Suprapubic skin (tissue), 4 donors: ENCODE measurements around the gene PKM. TPM values are rescaled to one million over a fixed set of nuclear protein-coding genes. Genes with fewer than 3 reads are reported as not detected.

ENCODE experiments used
- DNase-seq, 2 donors: peaks; one replicate each; pipeline ENCODE4 v3.0.0-alpha.2; 2019; ENCODE audit warnings: low spot score in 2 of 2
- H3K27ac ChIP-seq: fragments of 200-600 bp; sonication (generic); one replicate; pipeline ENCODE4 v1.5.1; 2019
- H3K27me3 ChIP-seq: fragments of 200-600 bp; sonication (generic); one replicate; pipeline ENCODE4 v1.5.1; 2019
- H3K36me3 ChIP-seq: fragments of 200-600 bp; sonication (generic); one replicate; pipeline ENCODE4 v1.5.1; 2019
- H3K4me1 ChIP-seq: fragments of 200-600 bp; sonication (generic); one replicate; pipeline ENCODE4 v1.5.1; 2019
- H3K4me3 ChIP-seq: fragments of 200-600 bp; sonication (generic); one replicate; pipeline ENCODE4 v1.5.1; 2019; ENCODE audit warnings: mild to moderate bottlenecking
- H3K9me3 ChIP-seq: fragments of 200-600 bp; sonication (generic); one replicate; pipeline ENCODE4 v1.5.1; 2019
- EP300 ChIP-seq: sonication (generic); formaldehyde crosslinking; IDR thresholded peaks from one replicate; pipeline ENCODE4 v1.6.1; 2017; ENCODE audit warnings: antibody characterized with exemption
- POLR2A ChIP-seq, 2 donors: fragments of 450-650 bp; IDR thresholded peaks; one replicate each; pipeline ENCODE4 v1.6.1; 2017; ENCODE audit warnings: antibody characterized with exemption in 2 of 2, mild to moderate bottlenecking in 2 of 2, moderate library complexity in 2 of 2
- POLR2AphosphoS5 ChIP-seq, 3 donors: sonication (generic); formaldehyde crosslinking; IDR thresholded peaks; one replicate each; pipeline ENCODE4 v1.6.1; 2017; ENCODE audit warnings: antibody characterized with exemption in 3 of 3
- WGBS: methylation state at CpG from one replicate; pipeline ENCODE4 v1.1.5; 2018; 5-methylcytosine and 5-hydroxymethylcytosine counted together
- total RNA-seq, 4 donors: library from RNA; depleted of rRNA; stranded (reverse); fragments of >200 nt; gene quantifications; one replicate each; pipeline ENCODE4 v1.1.0, GENCODE V29; 2016
- TF ChIP-seq, protein P1 (sequence below), 2 donors: fragments of 200-600 bp in 1 of 2; fragments of 450-650 bp in 1 of 2; sonication (generic) in 1 of 2; IDR thresholded peaks; one replicate each; pipeline ENCODE4 v1.5.1; 2016 to 2019; ENCODE audit warnings: antibody characterized with exemption in 2 of 2, mild to moderate bottlenecking in 1 of 2, moderate library complexity in 1 of 2

The PKM gene
- total RNA-seq, 4 donors from 2014 or later, result 294 to 522 (median 411) TPM

DNA sequence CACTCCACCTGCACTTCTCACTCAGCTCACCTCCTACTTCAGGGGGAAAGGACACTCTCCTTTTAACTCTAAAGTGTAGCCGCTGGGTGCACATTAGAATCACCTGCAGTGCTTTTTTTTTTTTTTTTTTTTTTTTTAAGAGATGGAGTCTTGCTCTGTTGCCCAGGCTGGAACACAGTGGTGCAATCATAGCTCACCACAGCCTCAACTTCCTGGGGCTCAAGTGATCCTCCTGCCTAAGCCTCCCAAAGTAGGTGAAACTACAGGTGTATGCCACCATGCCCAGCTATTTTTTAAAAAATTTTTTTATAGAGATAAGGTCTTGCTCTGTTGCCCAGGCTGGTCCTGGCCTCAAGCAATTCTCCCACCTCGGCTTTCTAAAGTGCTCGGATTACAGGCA, 54.2 kb downstream of the PKM start:
- no peak for DNase-seq
- Histone ChIP-seq H3K27ac (no peak overlapping the region), H3K4me3 (no peak overlapping the region), H3K36me3 (no peaks in the 10 kb centered on the region), H3K4me1 (peaks cover 25% of the 10 kb centered on the region), H3K27me3 (no peaks in the 10 kb centered on the region), H3K9me3 (no peaks in the 10 kb centered on the region)
- TF ChIP-seq, protein P1, sequence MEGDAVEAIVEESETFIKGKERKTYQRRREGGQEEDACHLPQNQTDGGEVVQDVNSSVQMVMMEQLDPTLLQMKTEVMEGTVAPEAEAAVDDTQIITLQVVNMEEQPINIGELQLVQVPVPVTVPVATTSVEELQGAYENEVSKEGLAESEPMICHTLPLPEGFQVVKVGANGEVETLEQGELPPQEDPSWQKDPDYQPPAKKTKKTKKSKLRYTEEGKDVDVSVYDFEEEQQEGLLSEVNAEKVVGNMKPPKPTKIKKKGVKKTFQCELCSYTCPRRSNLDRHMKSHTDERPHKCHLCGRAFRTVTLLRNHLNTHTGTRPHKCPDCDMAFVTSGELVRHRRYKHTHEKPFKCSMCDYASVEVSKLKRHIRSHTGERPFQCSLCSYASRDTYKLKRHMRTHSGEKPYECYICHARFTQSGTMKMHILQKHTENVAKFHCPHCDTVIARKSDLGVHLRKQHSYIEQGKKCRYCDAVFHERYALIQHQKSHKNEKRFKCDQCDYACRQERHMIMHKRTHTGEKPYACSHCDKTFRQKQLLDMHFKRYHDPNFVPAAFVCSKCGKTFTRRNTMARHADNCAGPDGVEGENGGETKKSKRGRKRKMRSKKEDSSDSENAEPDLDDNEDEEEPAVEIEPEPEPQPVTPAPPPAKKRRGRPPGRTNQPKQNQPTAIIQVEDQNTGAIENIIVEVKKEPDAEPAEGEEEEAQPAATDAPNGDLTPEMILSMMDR (IDR thresholded peaks at IDR 0.05), result no peak
- TF ChIP-seq POLR2AphosphoS5 (IDR thresholded peaks at IDR 0.05) (no peak), EP300 (no peak), POLR2A (IDR thresholded peaks at IDR 0.05) (no peak)
- 88% methylated on average over 3 of the region's 3 CpGs for WGBS

DNA sequence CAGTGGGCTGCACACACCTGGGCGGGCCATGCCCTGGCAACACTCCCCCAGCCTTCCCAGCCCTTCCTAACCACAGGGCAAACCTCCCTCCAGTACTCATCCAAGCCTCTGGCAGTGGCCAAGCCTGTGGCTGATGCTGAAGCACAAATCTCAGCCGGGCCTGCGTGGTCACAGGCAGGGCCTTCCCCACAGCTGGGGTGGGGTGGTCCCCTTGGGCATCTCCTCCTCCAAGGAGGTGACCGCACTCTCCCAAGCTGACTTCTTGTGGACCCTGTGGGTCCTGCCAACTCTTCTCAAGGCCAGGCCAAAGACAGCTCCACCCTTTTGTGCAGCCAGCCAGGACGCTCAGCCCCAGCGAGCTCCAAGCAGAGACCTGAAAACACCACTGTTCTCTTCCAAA, 54.8 kb downstream of the PKM start:
- no peak overlapping the region for H3K27ac ChIP-seq
- H3K9me3 ChIP-seq, result no peaks in the 10 kb centered on the region
- WGBS, result 69% methylated on average over 6 of the region's 6 CpGs
- no peaks in the 10 kb centered on the region for H3K36me3 ChIP-seq
- TF ChIP-seq POLR2A (IDR thresholded peaks at IDR 0.05) (no peak), POLR2AphosphoS5 (IDR thresholded peaks at IDR 0.05) (no peak), EP300 (no peak)
- TF ChIP-seq, protein P1 (IDR thresholded peaks at IDR 0.05), result no peak
- DNase-seq, result no peak
- no peak overlapping the region for H3K4me3 ChIP-seq
- no peaks in the 10 kb centered on the region for H3K27me3 ChIP-seq
- peaks cover 25% of the 10 kb centered on the region for H3K4me1 ChIP-seq

DNA sequence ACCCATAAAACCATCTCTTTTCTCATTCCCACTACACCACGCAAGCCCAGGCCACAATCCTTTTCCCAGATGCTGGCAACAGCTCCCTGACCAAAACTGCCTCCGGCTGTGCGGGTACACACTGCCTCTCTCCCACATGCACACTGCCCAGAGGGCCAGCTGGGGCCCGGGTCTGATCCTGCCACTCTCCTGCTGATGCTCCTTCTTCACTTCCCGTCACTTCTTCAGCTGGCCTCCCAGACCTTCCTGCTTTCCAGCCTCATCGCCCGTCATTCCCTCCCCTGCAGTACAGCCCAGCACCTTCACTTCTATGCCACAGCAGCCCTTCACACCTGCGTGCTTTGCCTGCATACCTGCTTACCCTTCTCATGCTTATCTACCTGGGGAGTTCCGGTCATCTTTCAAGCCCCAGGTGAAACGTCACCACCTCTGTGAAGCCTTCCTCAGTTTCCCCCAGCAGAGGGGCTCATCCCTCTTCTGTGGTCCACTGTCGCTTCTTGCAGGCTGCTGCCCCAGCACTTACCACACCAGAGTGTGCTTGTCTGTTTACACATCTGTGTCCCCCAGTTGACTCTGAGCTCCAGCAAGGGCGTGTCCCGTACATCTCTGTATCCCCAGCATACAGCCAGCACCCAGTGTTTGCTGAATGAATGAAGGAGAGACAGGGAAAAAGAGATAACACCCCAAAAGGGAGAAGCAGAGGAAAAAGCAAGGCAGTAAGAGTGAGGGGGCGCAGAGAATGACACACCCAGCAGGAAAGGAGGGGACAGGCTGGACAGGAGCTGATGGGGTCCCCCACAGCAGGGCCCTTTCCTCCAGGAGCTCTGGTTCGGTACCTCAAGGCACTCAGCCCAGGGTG, 55.6 kb downstream of the PKM start:
- TF ChIP-seq, protein P1 (IDR thresholded peaks at IDR 0.05), result no peak
- Histone ChIP-seq H3K36me3 (no peaks in the 10 kb centered on the region), H3K4me3 (no peak overlapping the region), H3K9me3 (no peaks in the 10 kb centered on the region), H3K4me1 (peaks cover 25% of the 10 kb centered on the region), H3K27ac (no peak overlapping the region), H3K27me3 (no peaks in the 10 kb centered on the region)
- no peak for DNase-seq
- WGBS, result 66% methylated on average over 15 of the region's 15 CpGs

DNA sequence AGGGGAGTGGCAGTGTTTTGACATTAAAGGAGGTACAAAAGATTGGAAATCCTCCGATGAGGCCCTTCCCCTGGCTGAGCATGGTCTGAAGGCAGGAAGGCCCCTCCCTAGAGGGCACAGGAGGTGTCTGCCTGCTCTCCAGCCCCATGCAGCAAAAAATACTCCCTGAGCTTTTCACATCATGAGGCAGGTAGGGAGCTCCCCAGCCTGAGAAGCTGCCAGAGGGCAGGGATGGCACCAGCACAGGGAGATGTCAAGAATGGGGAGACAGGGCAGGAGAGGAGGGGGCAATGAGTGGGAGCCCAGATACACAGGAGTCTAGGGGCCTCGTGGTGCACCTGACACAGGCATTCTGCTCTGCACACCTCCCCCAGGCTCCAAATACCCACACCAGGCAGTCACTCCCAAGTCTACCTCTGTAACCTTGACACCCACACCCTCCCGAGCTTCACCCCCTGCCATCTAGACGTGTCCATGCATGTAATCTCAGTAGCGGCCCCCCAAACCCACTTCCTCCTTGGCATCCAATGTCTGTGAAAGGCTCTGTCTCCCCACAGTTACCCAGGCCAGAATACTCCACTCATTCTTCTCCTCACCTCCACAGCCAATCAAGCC, 56.3 kb downstream of the PKM start:
- H3K27me3 ChIP-seq, result no peaks in the 10 kb centered on the region
- H3K27ac ChIP-seq, result no peak overlapping the region
- no peaks in the 10 kb centered on the region for H3K9me3 ChIP-seq
- 45% methylated on average over 5 of the region's 5 CpGs for WGBS
- TF ChIP-seq, protein P1 (IDR thresholded peaks at IDR 0.05), result no peak
- TF ChIP-seq EP300 (no peak), POLR2AphosphoS5 (IDR thresholded peaks at IDR 0.05) (no peak), POLR2A (IDR thresholded peaks at IDR 0.05) (no peak)
- no peak for DNase-seq
- peaks cover 18% of the 10 kb centered on the region for H3K4me1 ChIP-seq
- H3K4me3 ChIP-seq, result no peak overlapping the region
- H3K36me3 ChIP-seq, result no peaks in the 10 kb centered on the region

DNA sequence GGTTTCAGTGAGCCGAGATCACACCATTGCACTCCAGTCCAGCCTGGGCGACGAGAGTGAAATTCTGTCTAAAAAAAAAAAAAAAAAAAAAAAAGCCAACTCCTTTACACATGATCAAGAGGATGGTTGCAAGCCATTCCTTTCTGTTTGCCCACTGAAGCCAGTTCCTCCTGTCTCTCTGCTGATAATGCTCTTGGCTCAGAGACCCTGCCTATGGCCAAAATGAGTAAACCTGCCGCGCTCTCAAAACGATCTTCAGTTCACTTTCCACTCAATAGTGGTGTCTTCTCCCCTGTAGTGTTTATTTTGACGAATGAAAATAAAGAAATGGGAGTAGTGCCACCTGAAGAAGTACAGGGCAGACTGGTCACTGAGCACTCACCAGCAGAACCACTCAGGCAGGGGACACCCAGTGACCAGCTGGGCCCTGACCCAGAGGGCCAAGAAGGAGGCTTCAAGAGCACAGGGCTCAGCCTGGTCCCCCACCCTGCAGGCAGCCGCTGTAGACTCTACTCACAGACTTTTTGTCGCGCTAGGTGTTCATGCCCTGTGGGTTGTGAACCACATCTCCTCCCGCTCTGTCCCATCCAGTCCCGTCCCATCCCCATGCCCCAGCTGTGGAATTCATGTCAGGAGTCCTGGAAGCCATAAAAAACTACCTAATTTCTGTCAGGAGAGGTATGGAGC, 57.0 kb downstream of the PKM start:
- WGBS, result 91% methylated on average over 12 of the region's 12 CpGs
- Histone ChIP-seq H3K4me3 (no peak overlapping the region), H3K36me3 (no peaks in the 10 kb centered on the region), H3K9me3 (no peaks in the 10 kb centered on the region), H3K4me1 (peaks cover 13% of the 10 kb centered on the region), H3K27me3 (no peaks in the 10 kb centered on the region), H3K27ac (no peak overlapping the region)
- TF ChIP-seq, protein P1 (IDR thresholded peaks at IDR 0.05), result no peak
- TF ChIP-seq POLR2A (IDR thresholded peaks at IDR 0.05) (no peak), EP300 (no peak)
- DNase-seq, result no peak
